CD4-positive, alpha-beta T cell (primary cell): Measurements from ENCODE around the gene CFAP299. TPM values are rescaled to one million over a fixed set of nuclear protein-coding genes. Genes with fewer than 3 reads are reported as not detected.

Experiments
- ATAC-seq: fragments of 200-7000 bp; cut with Tn5 transposase; one replicate; pipeline ENCODE4 v1.10.0; 2022; ENCODE audit warnings: mild to moderate bottlenecking; ENCODE audit not compliant: poor library complexity
- CTCF ChIA-PET: fragments of 350-600 bp; sonication (Branson Sonifier 250); formaldehyde crosslinking; loops from one replicate; lab custom pipeline; 2021; ENCODE audit warnings: antibody characterized with exemption, inconsistent platforms; lab: Charles Lee
- POLR2A ChIA-PET: fragments of 350-600 bp; sonication (Branson Sonifier 250); formaldehyde crosslinking; loops from one replicate; lab custom pipeline; 2021; ENCODE audit warnings: antibody characterized with exemption, inconsistent platforms; lab: Charles Lee
- DNase-seq, 14 experiments: peaks; one replicate each; pipeline ENCODE4 v3.0.0-alpha.2; 2013 to 2020; ENCODE audit warnings: mixed read lengths in 2 of 14
- H3K27ac ChIP-seq, 2 donors: one replicate each; pipeline versions ENCODE4 v1.5.1 to v1.7.0; 2013; ENCODE audit warnings: low read length in 2 of 2, low read depth in 1 of 2, mild to moderate bottlenecking in 1 of 2
- H3K27me3 ChIP-seq, 2 experiments: 1 replicate in 1 of 2; 2 replicates in 1 of 2; pipeline versions ENCODE4 v1.6.1 to v1.7.0; 2013; ENCODE audit warnings: low read length in 2 of 2, control low read depth in 1 of 2, mild to moderate bottlenecking in 1 of 2, moderate library complexity in 1 of 2; ENCODE audit not compliant: insufficient read depth in 2 of 2, control insufficient read depth in 1 of 2
- H3K36me3 ChIP-seq: one replicate; pipeline ENCODE4 v1.6.1; 2013; ENCODE audit warnings: low read length, control low read depth; ENCODE audit not compliant: insufficient read depth
- H3K4me1 ChIP-seq: one replicate; pipeline ENCODE4 v1.6.1; 2013; ENCODE audit warnings: low read length, control low read depth; ENCODE audit not compliant: insufficient read depth
- H3K4me3 ChIP-seq: one replicate; pipeline ENCODE4 v1.5.1; 2013; ENCODE audit warnings: mild to moderate bottlenecking, low read length, moderate library complexity
- H3K9me3 ChIP-seq, 2 experiments: 1 replicate in 1 of 2; 2 replicates in 1 of 2; pipeline versions ENCODE4 v1.6.1 to v1.7.0; 2013; ENCODE audit warnings: low read length in 2 of 2, mild to moderate bottlenecking in 2 of 2, control low read depth in 1 of 2, moderate library complexity in 1 of 2; ENCODE audit not compliant: control insufficient read depth in 1 of 2, insufficient read depth in 1 of 2
- H3K27ac Mint-ChIP-seq: one replicate; pipeline ENCODE4 v1.8.0; 2020; ENCODE audit warnings: mixed read lengths
- H3K27me3 Mint-ChIP-seq: one replicate; pipeline ENCODE4 v1.8.0; 2021; ENCODE audit warnings: mixed read lengths
- H3K36me3 Mint-ChIP-seq: one replicate; pipeline ENCODE4 v1.8.0; 2021; ENCODE audit warnings: low read depth, mixed read lengths
- H3K4me1 Mint-ChIP-seq: one replicate; pipeline ENCODE4 v1.8.0; 2021; ENCODE audit warnings: low read depth, mixed read lengths
- H3K4me3 Mint-ChIP-seq: one replicate; pipeline ENCODE4 v1.8.0; 2020; ENCODE audit warnings: mild to moderate bottlenecking, mixed read lengths
- H3K9me3 Mint-ChIP-seq: one replicate; pipeline ENCODE4 v1.8.0; 2020; ENCODE audit warnings: mixed read lengths
- CTCF ChIP-seq: fragments of 200-600 bp; IDR thresholded peaks from one replicate; pipeline ENCODE4 v1.8.0; 2022; ENCODE audit warnings: antibody characterized with exemption, mild to moderate bottlenecking
- intact Hi-C, 2 experiments: fragments of 100-400 bp; cut with DNase I in 1 of 2; cut with micrococcal nuclease in 1 of 2; formaldehyde crosslinking; loops; one replicate each; pipeline versions ENCODE4 v1.15.1 to v1.9.0; 2023 to 2025; cut with DNase I, micrococcal nuclease
- total RNA-seq, 174 experiments: library from RNA in 2 of 174; stranded (reverse) in 2 of 174; gene quantifications; one replicate each; pipeline ENCODE4 v1.2.3 and lab custom pipeline; 2021 to 2026

The CFAP299 gene
- total RNA-seq, 2 experiments from 2014 or later, result not detected

GRCh38 chr4:80840396-80840795, 504.9 kb downstream of the CFAP299 start:
- Mint-ChIP-seq H3K4me1 (peaks cover 22% of the 10 kb centered on the region), H3K27me3 (no peaks in the 10 kb centered on the region), H3K27ac (peak overlapping the region; percentile 7), H3K36me3 (no peaks in the 10 kb centered on the region), H3K9me3 (peaks cover 11% of the 10 kb centered on the region), H3K4me3 (no peak overlapping the region)
- no peak for ATAC-seq
- H3K4me3 ChIP-seq, result no peak overlapping the region
- no peak for TF ChIP-seq CTCF
- ChIA-PET POLR2A (no interaction called here), CTCF (interaction anchor here (0.7 kb wide), 1 partner anchor 9 kb away, joined by 3 read pairs; no protein-coding TSS in a partner anchor)
- intact Hi-C loops, result no loop called here
- H3K36me3 ChIP-seq, result no peaks in the 10 kb centered on the region
- H3K4me1 ChIP-seq, result peaks cover 3% of the 10 kb centered on the region
- DNase-seq, result peak in 1 of 14 experiments; percentile 37
- no peaks in the 10 kb centered on the region for H3K9me3 ChIP-seq
- H3K27ac ChIP-seq, result no peak overlapping the region
- no peaks in the 10 kb centered on the region for H3K27me3 ChIP-seq

GRCh38 chr4:80841587-80842281, 506.2 kb downstream of the CFAP299 start:
- Histone ChIP-seq H3K27ac (no peak overlapping the region), H3K27me3 (no peaks in the 10 kb centered on the region), H3K36me3 (no peaks in the 10 kb centered on the region), H3K4me1 (peaks cover 3% of the 10 kb centered on the region), H3K4me3 (no peak overlapping the region), H3K9me3 (no peaks in the 10 kb centered on the region)
- TF ChIP-seq CTCF, result no peak
- H3K36me3 Mint-ChIP-seq, result no peaks in the 10 kb centered on the region
- DNase-seq (no peak), ATAC-seq (no peak)
- peaks cover 22% of the 10 kb centered on the region for H3K4me1 Mint-ChIP-seq
- no peak overlapping the region for H3K4me3 Mint-ChIP-seq
- CTCF ChIA-PET, result interaction anchor here (1.2 kb wide), 1 partner anchor 10 kb away, joined by 3 read pairs; no protein-coding TSS in a partner anchor
- intact Hi-C loops, result no loop called here
- H3K27ac Mint-ChIP-seq, result no peak overlapping the region
- POLR2A ChIA-PET, result no interaction called here
- peaks cover 13% of the 10 kb centered on the region for H3K9me3 Mint-ChIP-seq
- H3K27me3 Mint-ChIP-seq, result no peaks in the 10 kb centered on the region

GRCh38 chr4:80846210-80846609, 510.7 kb downstream of the CFAP299 start:
- Histone ChIP-seq H3K27me3 (no peaks in the 10 kb centered on the region), H3K27ac (no peak overlapping the region), H3K4me3 (no peak overlapping the region), H3K36me3 (no peaks in the 10 kb centered on the region), H3K9me3 (no peaks in the 10 kb centered on the region), H3K4me1 (peaks cover 3% of the 10 kb centered on the region)
- H3K9me3 Mint-ChIP-seq, result peaks cover 2% of the 10 kb centered on the region
- H3K4me3 Mint-ChIP-seq, result no peak overlapping the region
- no peaks in the 10 kb centered on the region for H3K36me3 Mint-ChIP-seq
- intact Hi-C loops, result no loop called here
- H3K27me3 Mint-ChIP-seq, result no peaks in the 10 kb centered on the region
- H3K27ac Mint-ChIP-seq, result no peak overlapping the region
- H3K4me1 Mint-ChIP-seq, result peaks cover 10% of the 10 kb centered on the region
- ATAC-seq (no peak), DNase-seq (no peak)
- TF ChIP-seq CTCF, result no peak
- ChIA-PET POLR2A (no interaction called here), CTCF (no interaction called here)
